Panc1 (cell line): ENCODE results near the gene HIF1A.

Experiments used
- POLR2AphosphoS5 ChIP-seq: IDR thresholded peaks from 2 replicates; pipeline ENCODE4 v1.6.1; 2012; ENCODE audit warnings: mild to moderate bottlenecking, low read depth, low read length, moderate library complexity
- TF ChIP-seq, protein P1 (sequence below): fragments of 450-650 bp; IDR thresholded peaks from 2 replicates; pipeline ENCODE4 v1.5.1; 2017; ENCODE audit warnings: mild to moderate bottlenecking

DNA sequence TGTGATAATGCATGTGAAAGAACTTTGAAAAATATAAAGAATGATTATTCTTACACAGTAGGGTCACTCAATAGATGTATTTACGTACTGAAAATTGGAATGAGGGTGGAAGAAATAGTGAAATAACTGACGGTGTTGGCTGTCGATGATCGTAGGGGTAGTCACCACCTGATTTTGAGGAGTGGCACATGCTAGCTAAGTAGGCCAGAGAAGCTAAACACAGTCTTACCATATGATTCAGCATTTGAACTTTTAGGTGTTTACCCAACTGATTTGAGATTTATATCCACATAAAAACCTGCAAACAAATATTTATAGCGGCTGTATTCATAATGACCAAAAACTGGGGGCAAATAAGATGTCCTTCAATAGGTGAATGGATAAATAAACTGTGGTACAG, 47.6 kb upstream of the HIF1A start:
- TF ChIP-seq, protein P1, sequence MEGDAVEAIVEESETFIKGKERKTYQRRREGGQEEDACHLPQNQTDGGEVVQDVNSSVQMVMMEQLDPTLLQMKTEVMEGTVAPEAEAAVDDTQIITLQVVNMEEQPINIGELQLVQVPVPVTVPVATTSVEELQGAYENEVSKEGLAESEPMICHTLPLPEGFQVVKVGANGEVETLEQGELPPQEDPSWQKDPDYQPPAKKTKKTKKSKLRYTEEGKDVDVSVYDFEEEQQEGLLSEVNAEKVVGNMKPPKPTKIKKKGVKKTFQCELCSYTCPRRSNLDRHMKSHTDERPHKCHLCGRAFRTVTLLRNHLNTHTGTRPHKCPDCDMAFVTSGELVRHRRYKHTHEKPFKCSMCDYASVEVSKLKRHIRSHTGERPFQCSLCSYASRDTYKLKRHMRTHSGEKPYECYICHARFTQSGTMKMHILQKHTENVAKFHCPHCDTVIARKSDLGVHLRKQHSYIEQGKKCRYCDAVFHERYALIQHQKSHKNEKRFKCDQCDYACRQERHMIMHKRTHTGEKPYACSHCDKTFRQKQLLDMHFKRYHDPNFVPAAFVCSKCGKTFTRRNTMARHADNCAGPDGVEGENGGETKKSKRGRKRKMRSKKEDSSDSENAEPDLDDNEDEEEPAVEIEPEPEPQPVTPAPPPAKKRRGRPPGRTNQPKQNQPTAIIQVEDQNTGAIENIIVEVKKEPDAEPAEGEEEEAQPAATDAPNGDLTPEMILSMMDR = no peak
- no peak for TF ChIP-seq POLR2AphosphoS5
